K562 (cell line): ENCODE data around the gene NEK1. TPM values are rescaled to one million over a fixed set of nuclear protein-coding genes. Genes with fewer than 3 reads are reported as not detected.

Experiments
- CBX1 ChIP-seq: sonication (generic); IDR thresholded peaks from 2 replicates; pipeline ENCODE4 v1.6.1; 2016; ENCODE audit warnings: antibody characterized with exemption, low read depth, mild to moderate bottlenecking
- ETV6 ChIP-seq, 3 experiments: fragments of 150-350 bp in 1 of 3; sonication (generic) in 1 of 3; formaldehyde crosslinking in 1 of 3; IDR thresholded peaks; 2 replicates each; pipeline versions ENCODE4 v1.6.1 to v1.8.0; 2014 to 2022; ENCODE audit warnings: borderline replicate concordance in 2 of 3, low read depth in 2 of 3, antibody characterized with exemption in 1 of 3, low read length in 1 of 3, mild to moderate bottlenecking in 1 of 3, missing genetic modification reagents in 1 of 3
- KLF10 ChIP-seq: fragments of 250-450 bp; sonication (Bioruptor Pico); IDR thresholded peaks from 2 replicates; pipeline ENCODE4 v1.6.1; 2021; ENCODE audit warnings: matching md5 sums
- SP1 ChIP-seq: sonication (generic); formaldehyde crosslinking; IDR thresholded peaks from 2 replicates; pipeline ENCODE4 v1.8.1; 2022; ENCODE audit warnings: mild to moderate bottlenecking, missing genetic modification reagents
- TAF15 ChIP-seq: fragments of 200-400 bp; formaldehyde crosslinking; IDR thresholded peaks from 2 replicates; pipeline ENCODE4 v1.6.1; 2017; ENCODE audit warnings: mild to moderate bottlenecking, low read depth, low read length, moderate library complexity
- TCF7 ChIP-seq: sonication (generic); IDR thresholded peaks from 2 replicates; pipeline ENCODE4 v1.6.1; 2016; ENCODE audit warnings: antibody characterized with exemption, borderline replicate concordance
- TEAD1 ChIP-seq, 2 experiments: fragments of 450-650 bp in 1 of 2; sonication (generic) in 1 of 2; formaldehyde crosslinking; IDR thresholded peaks; 2 replicates each; pipeline versions ENCODE4 v1.4.0 to v1.8.0; 2020 to 2022; ENCODE audit warnings: mild to moderate bottlenecking in 2 of 2, missing genetic modification reagents in 1 of 2
- TEAD4 ChIP-seq, 2 experiments: sonication (generic) in 1 of 2; formaldehyde crosslinking in 1 of 2; IDR thresholded peaks; 2 replicates each; pipeline versions ENCODE4 v1.6.1 to v1.8.0; 2012 to 2022; ENCODE audit warnings: borderline replicate concordance in 1 of 2, inconsistent platforms in 1 of 2, low read length in 1 of 2, mild to moderate bottlenecking in 1 of 2, missing genetic modification reagents in 1 of 2
- THAP7 ChIP-seq: fragments of 250-450 bp; sonication (Bioruptor Pico); IDR thresholded peaks from 2 replicates; pipeline ENCODE4 v1.5.0; 2021
- ZNF232 ChIP-seq: sonication (generic); formaldehyde crosslinking; IDR thresholded peaks from 2 replicates; pipeline ENCODE4 v1.8.0; 2022; ENCODE audit warnings: mild to moderate bottlenecking, missing genetic modification reagents
- ZNF280B ChIP-seq: fragments of 250-450 bp; sonication (Bioruptor Pico); IDR thresholded peaks from 2 replicates; pipeline ENCODE4 v1.5.1; 2021; ENCODE audit warnings: mild to moderate bottlenecking
- polyA plus RNA-seq, 8 experiments: library from polyadenylated mRNA; depleted of rRNA in 4 of 8; stranded (reverse) in 5 of 8; unstranded in 3 of 8; fragments of >200 nt; fragmentation: Nextera tagmentation in 2 of 8; fragmentation: Illumina TruSeq in 1 of 8; extraction: Ambion mirVana in 2 of 8; extraction: Trizol in 1 of 8; gene quantifications; 2 replicates each; pipeline versions ENCODE4 v1.2.1 to v1.2.3, GENCODE V29; 2011 to 2014; ENCODE audit warnings: inconsistent platforms in 1 of 8, missing spikeins in 1 of 8
- total RNA-seq, 7 experiments: library from RNA; depleted of rRNA in 6 of 7; stranded (reverse); fragments of >200 nt in 6 of 7; fragmentation: Illumina TruSeq in 2 of 7; extraction: Trizol in 2 of 7; gene quantifications; 2 replicates each; pipeline versions ENCODE4 v1.2.1 to v1.2.3, GENCODE V29; 2011 to 2021; ENCODE audit warnings: low replicate concordance in 1 of 7
- TF ChIP-seq, protein P1 (sequence below), 2 experiments: fragments of 200-800 bp in 1 of 2; sonication (Bioruptor generic) in 1 of 2; sonication (generic) in 1 of 2; formaldehyde crosslinking in 1 of 2; IDR thresholded peaks in 1 of 2; conservative IDR thresholded peaks in 1 of 2; 2 replicates each; pipeline versions ENCODE4 v1.5.0 to v1.6.1; 2016 to 2020; ENCODE audit warnings: missing compliant biosample characterization in 1 of 2, missing genetic modification characterization in 1 of 2, missing genetic modification reagents in 1 of 2
- TF ChIP-seq, protein P2 (sequence below): fragments of 250-450 bp; sonication (Bioruptor Pico); IDR thresholded peaks from 2 replicates; pipeline ENCODE4 v1.4.0; 2020; ENCODE audit warnings: borderline replicate concordance
- TF ChIP-seq, protein P3 (sequence below): sonication (generic); formaldehyde crosslinking; IDR thresholded peaks from 2 replicates; pipeline ENCODE4 v1.8.1; 2023; ENCODE audit warnings: missing genetic modification reagents, mild to moderate bottlenecking, borderline replicate concordance

NEK1 gene
- total and polyA plus RNA-seq, 9 of the 15 experiments (the other 6 are each of a cell fraction or from before 2014, with no cell fraction given), result 6.2 to 15.7 (median 10.3) TPM

DNA sequence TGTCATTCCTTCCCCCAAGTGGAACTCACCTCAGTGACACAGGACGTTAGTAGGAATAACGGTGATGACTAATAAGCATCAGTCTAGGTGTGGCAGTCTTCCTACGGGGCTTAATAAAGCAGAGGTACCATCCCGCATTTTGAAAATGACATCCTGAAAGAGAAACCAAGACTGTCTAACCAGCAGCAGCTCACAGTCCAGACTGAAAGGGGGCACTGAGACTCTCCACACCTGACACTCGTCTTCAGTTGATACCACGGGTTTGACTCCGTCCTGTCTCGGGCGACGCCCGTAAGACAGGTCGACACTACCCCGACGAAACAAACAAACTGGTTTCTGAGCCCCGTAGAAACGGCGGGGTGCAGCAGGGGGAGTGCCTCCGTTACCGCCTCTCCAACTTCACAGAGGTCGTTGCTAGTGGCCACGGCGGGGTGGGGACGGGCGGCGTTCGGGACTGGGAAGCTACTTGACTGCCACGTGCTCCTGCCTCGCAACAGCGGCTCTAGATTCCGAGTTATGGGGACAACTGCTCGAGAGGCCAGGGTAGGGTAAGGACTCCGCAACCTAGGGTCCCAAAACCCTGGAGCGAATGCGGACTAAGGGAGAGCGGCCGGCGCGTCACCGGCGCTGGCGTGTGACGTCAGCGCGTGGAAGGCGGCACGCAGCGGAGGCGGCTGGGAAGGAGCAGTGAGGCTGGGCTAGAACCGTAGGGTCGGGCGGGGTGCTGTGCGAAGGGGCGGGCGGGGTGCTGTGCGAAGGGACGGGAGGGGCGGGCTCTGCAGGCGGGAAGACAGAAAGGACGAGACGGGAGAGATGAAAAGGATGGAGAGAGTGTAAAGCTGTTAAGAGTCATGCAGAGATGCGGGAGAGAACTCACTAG is at the start of gene NEK1 (continued):
- TF ChIP-seq ZNF280B (CRISPR knock-in tag) (no peak), KLF10 (no peak), TEAD4 (IDR thresholded peaks at IDR 0.05; ENCODE audit: low read length) (no peak), TEAD4 (CRISPR knock-in tag; IDR thresholded peaks at IDR 0.05; ENCODE audit: borderline replicate concordance) (no peak), ETV6 (IDR thresholded peaks at IDR 0.05; ENCODE audit: borderline replicate concordance in 1 of 2, low read depth in 2 of 2, low read length in 1 of 2) (no peak), ETV6 (CRISPR knock-in tag; IDR thresholded peaks at IDR 0.05; ENCODE audit: borderline replicate concordance) (no peak), ZNF232 (no peak), TAF15 (no peak), CBX1 (peak; percentile 71; the same call in 1 of the 2 replicates), THAP7 (CRISPR knock-in tag) (0 out of 2 replicates have a peak, but pooled peaks have one; percentile 10), TCF7 (0 out of 2 replicates have a peak, but pooled peaks have one; percentile 46), TEAD1 (CRISPR knock-in tag; IDR thresholded peaks at IDR 0.05) (no peak), SP1 (CRISPR knock-in tag) (peak; percentile 46)
- TF ChIP-seq, protein P1, sequence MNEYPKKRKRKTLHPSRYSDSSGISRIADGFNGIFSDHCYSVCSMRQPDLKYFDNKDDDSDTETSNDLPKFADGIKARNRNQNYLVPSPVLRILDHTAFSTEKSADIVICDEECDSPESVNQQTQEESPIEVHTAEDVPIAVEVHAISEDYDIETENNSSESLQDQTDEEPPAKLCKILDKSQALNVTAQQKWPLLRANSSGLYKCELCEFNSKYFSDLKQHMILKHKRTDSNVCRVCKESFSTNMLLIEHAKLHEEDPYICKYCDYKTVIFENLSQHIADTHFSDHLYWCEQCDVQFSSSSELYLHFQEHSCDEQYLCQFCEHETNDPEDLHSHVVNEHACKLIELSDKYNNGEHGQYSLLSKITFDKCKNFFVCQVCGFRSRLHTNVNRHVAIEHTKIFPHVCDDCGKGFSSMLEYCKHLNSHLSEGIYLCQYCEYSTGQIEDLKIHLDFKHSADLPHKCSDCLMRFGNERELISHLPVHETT (CRISPR knock-in tag; conservative IDR thresholded peaks at IDR 0.05 in 1 of 2, IDR thresholded peaks at IDR 0.05 in 1 of 2), result peak in 1 of 2 experiments; percentile 43; a peak in 1 of 4 replicates
- TF ChIP-seq, protein P2, sequence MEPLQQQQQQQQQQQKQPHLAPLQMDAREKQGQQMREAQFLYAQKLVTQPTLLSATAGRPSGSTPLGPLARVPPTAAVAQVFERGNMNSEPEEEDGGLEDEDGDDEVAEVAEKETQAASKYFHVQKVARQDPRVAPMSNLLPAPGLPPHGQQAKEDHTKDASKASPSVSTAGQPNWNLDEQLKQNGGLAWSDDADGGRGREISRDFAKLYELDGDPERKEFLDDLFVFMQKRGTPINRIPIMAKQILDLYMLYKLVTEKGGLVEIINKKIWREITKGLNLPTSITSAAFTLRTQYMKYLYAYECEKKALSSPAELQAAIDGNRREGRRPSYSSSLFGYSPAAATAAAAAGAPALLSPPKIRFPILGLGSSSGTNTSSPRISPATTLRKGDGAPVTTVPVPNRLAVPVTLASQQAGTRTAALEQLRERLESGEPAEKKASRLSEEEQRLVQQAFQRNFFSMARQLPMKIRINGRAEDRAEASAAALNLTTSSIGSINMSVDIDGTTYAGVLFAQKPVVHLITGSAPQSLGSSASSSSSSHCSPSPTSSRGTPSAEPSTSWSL (CRISPR knock-in tag), result no peak
- TF ChIP-seq, protein P3, sequence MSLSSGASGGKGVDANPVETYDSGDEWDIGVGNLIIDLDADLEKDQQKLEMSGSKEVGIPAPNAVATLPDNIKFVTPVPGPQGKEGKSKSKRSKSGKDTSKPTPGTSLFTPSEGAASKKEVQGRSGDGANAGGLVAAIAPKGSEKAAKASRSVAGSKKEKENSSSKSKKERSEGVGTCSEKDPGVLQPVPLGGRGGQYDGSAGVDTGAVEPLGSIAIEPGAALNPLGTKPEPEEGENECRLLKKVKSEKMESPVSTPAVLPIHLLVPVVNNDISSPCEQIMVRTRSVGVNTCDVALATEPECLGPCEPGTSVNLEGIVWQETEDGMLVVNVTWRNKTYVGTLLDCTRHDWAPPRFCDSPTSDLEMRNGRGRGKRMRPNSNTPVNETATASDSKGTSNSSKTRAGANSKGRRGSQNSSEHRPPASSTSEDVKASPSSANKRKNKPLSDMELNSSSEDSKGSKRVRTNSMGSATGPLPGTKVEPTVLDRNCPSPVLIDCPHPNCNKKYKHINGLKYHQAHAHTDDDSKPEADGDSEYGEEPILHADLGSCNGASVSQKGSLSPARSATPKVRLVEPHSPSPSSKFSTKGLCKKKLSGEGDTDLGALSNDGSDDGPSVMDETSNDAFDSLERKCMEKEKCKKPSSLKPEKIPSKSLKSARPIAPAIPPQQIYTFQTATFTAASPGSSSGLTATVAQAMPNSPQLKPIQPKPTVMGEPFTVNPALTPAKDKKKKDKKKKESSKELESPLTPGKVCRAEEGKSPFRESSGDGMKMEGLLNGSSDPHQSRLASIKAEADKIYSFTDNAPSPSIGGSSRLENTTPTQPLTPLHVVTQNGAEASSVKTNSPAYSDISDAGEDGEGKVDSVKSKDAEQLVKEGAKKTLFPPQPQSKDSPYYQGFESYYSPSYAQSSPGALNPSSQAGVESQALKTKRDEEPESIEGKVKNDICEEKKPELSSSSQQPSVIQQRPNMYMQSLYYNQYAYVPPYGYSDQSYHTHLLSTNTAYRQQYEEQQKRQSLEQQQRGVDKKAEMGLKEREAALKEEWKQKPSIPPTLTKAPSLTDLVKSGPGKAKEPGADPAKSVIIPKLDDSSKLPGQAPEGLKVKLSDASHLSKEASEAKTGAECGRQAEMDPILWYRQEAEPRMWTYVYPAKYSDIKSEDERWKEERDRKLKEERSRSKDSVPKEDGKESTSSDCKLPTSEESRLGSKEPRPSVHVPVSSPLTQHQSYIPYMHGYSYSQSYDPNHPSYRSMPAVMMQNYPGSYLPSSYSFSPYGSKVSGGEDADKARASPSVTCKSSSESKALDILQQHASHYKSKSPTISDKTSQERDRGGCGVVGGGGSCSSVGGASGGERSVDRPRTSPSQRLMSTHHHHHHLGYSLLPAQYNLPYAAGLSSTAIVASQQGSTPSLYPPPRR (CRISPR knock-in tag), result no peak
